IMR-90 (cell line): Measurements from ENCODE around the gene C16orf74. TPM values are rescaled to one million over a fixed set of nuclear protein-coding genes. Genes with fewer than 3 reads are reported as not detected.

Experiments
- ATAC-seq: fragments of 200-7000 bp; cut with Tn5 transposase; 2 replicates; pipeline ENCODE4 v1.9.1; 2020; ENCODE audit warnings: low read depth, mild to moderate bottlenecking, moderate library complexity
- BruUV-seq: library from RNA; stranded (reverse); fragments of 400-500 nt; replicated peaks from 2 replicates; lab custom pipeline; 2021; lab: Mats Ljungman, UMichigan
- CTCF ChIA-PET: fragments of 300-600 bp; formaldehyde crosslinking; extraction: SDS; loops from one replicate; lab custom pipeline; 2021; ENCODE audit warnings: antibody characterized with exemption; lab: Yijun Ruan, JAX
- POLR2A ChIA-PET: fragments of 300-600 bp; sonication (Branson Sonifier 250); formaldehyde crosslinking; loops from one replicate; lab custom pipeline; 2022; ENCODE audit warnings: antibody characterized with exemption; ENCODE audit not compliant: unreplicated experiment; lab: Charles Lee
- DNase-seq: peaks from one replicate; pipeline ENCODE4 v3.0.0; 2013
- H2AFZ ChIP-seq: replicated peaks from 2 replicates; pipeline ENCODE3; 2013; ENCODE audit warnings: low read length, mild to moderate bottlenecking; ENCODE audit not compliant: poor library complexity
- H2AK5ac ChIP-seq: 2 replicates; pipeline ENCODE4 v1.6.1; 2013; ENCODE audit warnings: low read depth, low read length, inconsistent platforms
- H2AK9ac ChIP-seq: replicated peaks from 2 replicates; pipeline ENCODE3; 2013; ENCODE audit warnings: mild to moderate bottlenecking, low read depth, low read length, moderate library complexity; ENCODE audit not compliant: poor library complexity
- H2BK120ac ChIP-seq: 2 replicates; pipeline ENCODE4 v1.6.1; 2013; ENCODE audit warnings: low read depth, low read length, inconsistent platforms
- H2BK15ac ChIP-seq: 3 replicates; pipeline ENCODE4 v1.6.1; 2013; ENCODE audit warnings: low read depth, low read length, inconsistent platforms
- H2BK20ac ChIP-seq: 2 replicates; pipeline ENCODE4 v1.6.1; 2013; ENCODE audit warnings: low read depth, mild to moderate bottlenecking, inconsistent platforms, low read length, moderate library complexity
- H2BK5ac ChIP-seq: 2 replicates; pipeline ENCODE4 v1.6.1; 2013; ENCODE audit warnings: mild to moderate bottlenecking, low read depth, low read length, inconsistent platforms; ENCODE audit not compliant: poor library complexity, severe bottlenecking
- H3K14ac ChIP-seq: replicated peaks from 2 replicates; pipeline ENCODE4 v1.6.1; 2013; ENCODE audit warnings: low read depth, low read length, inconsistent platforms
- H3K18ac ChIP-seq: 2 replicates; pipeline ENCODE4 v1.6.1; 2013; ENCODE audit warnings: low read depth, low read length, control low read depth
- H3K23ac ChIP-seq: 2 replicates; pipeline ENCODE4 v1.6.1; 2013; ENCODE audit warnings: low read depth, low read length, inconsistent platforms
- H3K27ac ChIP-seq: 2 replicates; pipeline ENCODE4 v1.5.1; 2013; ENCODE audit warnings: mild to moderate bottlenecking, control low read depth, low read length; ENCODE audit not compliant: insufficient read depth
- H3K27me3 ChIP-seq: 2 replicates; pipeline ENCODE4 v1.6.1; 2013; ENCODE audit warnings: low read length; ENCODE audit not compliant: control insufficient read depth, insufficient read depth
- H3K36me3 ChIP-seq: 2 replicates; pipeline ENCODE4 v1.6.1; 2013; ENCODE audit warnings: low read length, mixed read lengths; ENCODE audit not compliant: control insufficient read depth, insufficient read depth
- H3K4ac ChIP-seq: 2 replicates; pipeline ENCODE4 v1.6.1; 2013; ENCODE audit warnings: low read depth, low read length, inconsistent platforms
- H3K4me1 ChIP-seq: 2 replicates; pipeline ENCODE4 v1.6.1; 2013; ENCODE audit warnings: low read length, mixed read lengths; ENCODE audit not compliant: control insufficient read depth, insufficient read depth
- H3K4me2 ChIP-seq: 2 replicates; pipeline ENCODE4 v1.6.1; 2013; ENCODE audit warnings: low read depth, mild to moderate bottlenecking, control low read depth, low read length, moderate library complexity
- H3K4me3 ChIP-seq: 2 replicates; pipeline ENCODE4 v1.5.1; 2013; ENCODE audit warnings: low read depth, mild to moderate bottlenecking, control low read depth, low read length, moderate library complexity; ENCODE audit not compliant: insufficient read depth
- H3K56ac ChIP-seq: 2 replicates; pipeline ENCODE4 v1.6.1; 2013; ENCODE audit warnings: low read length, inconsistent platforms; ENCODE audit not compliant: insufficient read depth; ENCODE audit errors: extremely low read depth
- H3K79me1 ChIP-seq, 2 experiments: 2 replicates each; pipeline ENCODE4 v1.6.1; 2013; ENCODE audit warnings: low read length in 2 of 2, inconsistent platforms in 1 of 2, low read depth in 1 of 2
- H3K9ac ChIP-seq: 2 replicates; pipeline ENCODE4 v1.6.1; 2013; ENCODE audit warnings: low read depth, low read length, control low read depth
- H3K9me1 ChIP-seq: 2 replicates; pipeline ENCODE4 v1.6.1; 2013; ENCODE audit warnings: low read length, inconsistent platforms; ENCODE audit not compliant: insufficient read depth
- H3K9me3 ChIP-seq: 2 replicates; pipeline ENCODE4 v1.6.1; 2013; ENCODE audit warnings: low read length; ENCODE audit not compliant: control insufficient read depth, insufficient read depth
- H4K20me1 ChIP-seq: 2 replicates; pipeline ENCODE4 v1.6.1; 2013; ENCODE audit warnings: low read length, inconsistent platforms; ENCODE audit not compliant: insufficient read depth
- H4K5ac ChIP-seq: 2 replicates; pipeline ENCODE4 v1.6.1; 2013; ENCODE audit warnings: mild to moderate bottlenecking, low read depth, low read length, control low read depth
- H4K8ac ChIP-seq, 2 experiments: 2 replicates each; pipeline ENCODE4 v1.6.1; 2013; ENCODE audit warnings: low read depth in 2 of 2, low read length in 2 of 2, control low read depth in 1 of 2, inconsistent platforms in 1 of 2
- H4K91ac ChIP-seq: 2 replicates; pipeline ENCODE4 v1.6.1; 2013; ENCODE audit warnings: low read depth, low read length, inconsistent platforms; ENCODE audit not compliant: insufficient read depth
- CEBPB ChIP-seq: IDR thresholded peaks from 2 replicates; pipeline ENCODE4 v1.6.1; 2012; ENCODE audit warnings: low read depth, low read length, improper control_type of control experiment
- CHD1 ChIP-seq: IDR thresholded peaks from 2 replicates; pipeline ENCODE4 v1.6.1; 2012; ENCODE audit warnings: low read depth, low read length, improper control_type of control experiment
- FOS ChIP-seq: fragments of 150-350 bp; IDR thresholded peaks from 2 replicates; pipeline ENCODE4 v1.6.1; 2016; ENCODE audit warnings: low read depth, low read length
- MAFK ChIP-seq: IDR thresholded peaks from 2 replicates; pipeline ENCODE4 v1.6.1; 2012; ENCODE audit warnings: low read depth, low read length, improper control_type of control experiment
- MAZ ChIP-seq: IDR thresholded peaks from 2 replicates; pipeline ENCODE4 v1.6.1; 2012; ENCODE audit warnings: low read depth, mild to moderate bottlenecking, low read length, improper control_type of control experiment, moderate library complexity, borderline replicate concordance
- MXI1 ChIP-seq: IDR thresholded peaks from 2 replicates; pipeline ENCODE4 v1.6.1; 2012; ENCODE audit warnings: low read depth, mild to moderate bottlenecking, low read length, moderate library complexity, borderline replicate concordance
- NFE2L2 ChIP-seq: fragments of 150-350 bp; IDR thresholded peaks from 2 replicates; pipeline ENCODE4 v1.6.1; 2016; ENCODE audit warnings: low read depth, mild to moderate bottlenecking, low read length
- POLR2A ChIP-seq: IDR thresholded peaks from 2 replicates; pipeline ENCODE4 v1.6.1; 2012; ENCODE audit warnings: mild to moderate bottlenecking, low read depth, low read length
- RAD21 ChIP-seq: IDR thresholded peaks from 2 replicates; pipeline ENCODE4 v1.6.1; 2012; ENCODE audit warnings: low read length, improper control_type of control experiment
- RCOR1 ChIP-seq: IDR thresholded peaks from 2 replicates; pipeline ENCODE4 v1.6.1; 2012; ENCODE audit warnings: mild to moderate bottlenecking, low read length, improper control_type of control experiment; ENCODE audit not compliant: insufficient replicate concordance
- SMC3 ChIP-seq: fragments of 150-350 bp; IDR thresholded peaks from 2 replicates; pipeline ENCODE4 v1.6.1; 2016; ENCODE audit warnings: low read depth, mild to moderate bottlenecking, antibody characterized with exemption, low read length, moderate library complexity
- WGBS, 2 experiments: methylation state at CpG; one replicate each; pipeline versions ENCODE4 v1.1.5 to v1.1.7; 2013; ENCODE audit warnings: missing lambda C conversion rate in 2 of 2; ENCODE audit not compliant: insufficient read length in 1 of 2; ENCODE audit errors: extremely low coverage in 2 of 2; 5-methylcytosine and 5-hydroxymethylcytosine counted together
- dilution Hi-C: fragments of 300-500 bp; cut with HindIII; formaldehyde crosslinking; loops from one replicate; pipeline ENCODE4 v1.14.3; 2018; ENCODE audit warnings: low sequenced_read_pairs; ENCODE audit not compliant: unreplicated experiment
- in situ Hi-C: fragments of 300-500 bp; cut with MboI; formaldehyde crosslinking; loops from 3 replicates; pipeline ENCODE4 v1.14.3; 2019; ENCODE audit warnings: low sequenced_read_pairs, inconsistent platforms, mixed read lengths
- intact Hi-C: fragments of 100-400 bp; cut with micrococcal nuclease; formaldehyde crosslinking; loops from 2 replicates; pipeline ENCODE4 v1.10.0; 2022
- polyA plus RNA-seq, 3 experiments: library from polyadenylated mRNA; depleted of rRNA; stranded (reverse); fragments of >200 nt; gene quantifications; 2 replicates each; pipeline ENCODE4 v1.2.3, GENCODE V29; 2012; ENCODE audit warnings: low replicate concordance in 1 of 3
- total RNA-seq: library from RNA; depleted of rRNA; stranded (reverse); fragments of >200 nt; gene quantifications from 2 replicates; pipeline ENCODE4 v1.2.3, GENCODE V29; 2012
- TF ChIP-seq, protein P1 (sequence below): conservative IDR thresholded peaks from 2 replicates; pipeline ENCODE4 v1.5.1; 2012; ENCODE audit warnings: mild to moderate bottlenecking, low read depth, low read length, improper control_type of control experiment
- TF ChIP-seq, protein P2 (sequence below): fragments of 150-350 bp; IDR thresholded peaks from 2 replicates; pipeline ENCODE4 v1.6.1; 2017; ENCODE audit warnings: mild to moderate bottlenecking, antibody characterized with exemption, low read length, low read depth
- TF ChIP-seq, protein P3 (sequence below): fragments of 150-350 bp; IDR thresholded peaks from 2 replicates; pipeline ENCODE4 v1.6.1; 2016; ENCODE audit warnings: low read depth, mild to moderate bottlenecking, low read length, moderate library complexity, borderline replicate concordance

The C16orf74 gene
- total and polyA plus RNA-seq, 2 of the 4 experiments (the other 2 are of a cell fraction), result 4.5 to 12.2 TPM

DNA sequence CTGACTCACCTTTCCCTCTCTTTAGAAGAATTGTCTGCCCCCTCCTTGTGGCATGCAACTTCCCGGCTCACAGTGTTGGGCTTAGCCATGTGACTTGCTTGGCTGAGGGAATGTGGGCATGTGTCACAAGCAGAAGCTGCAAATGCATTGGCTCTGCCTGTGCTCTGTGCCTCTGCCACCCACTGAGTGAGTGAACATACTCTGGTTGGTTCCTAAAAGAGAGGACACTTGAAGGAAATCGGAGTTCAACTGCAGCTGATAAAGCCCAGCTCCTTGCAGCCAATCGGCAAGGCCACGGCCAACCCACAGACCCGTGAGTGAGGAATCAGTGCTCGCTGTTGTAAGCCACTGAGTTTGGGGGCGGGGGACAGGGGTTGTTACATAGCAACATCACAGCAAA, 51.3 kb downstream of the C16orf74 start:
- 19% methylated on average over 2 of the region's 7 CpGs; no CpG with 5 or more reads in 1 of the 2 experiments for WGBS, 2 experiments
- H4K91ac ChIP-seq, result no peak overlapping the region

More for the DNA sequence above, 51.3 kb downstream of the C16orf74 start:
- intact Hi-C loops, result no loop called here
- no peak overlapping the region for H3K9ac ChIP-seq
- CTCF ChIA-PET, result interaction anchor here (0.5 kb wide), 1 partner anchor 12 kb away, joined by 3 read pairs; no protein-coding TSS in a partner anchor
- H3K4me3 ChIP-seq, result no peak overlapping the region
- H3K18ac ChIP-seq, result no peak overlapping the region
- H2BK5ac ChIP-seq, result no peak overlapping the region
- BruUV-seq, result no TSS peak
- H4K8ac ChIP-seq, result no peak overlapping the region
- H3K56ac ChIP-seq, result no peak overlapping the region
- no peaks in the 10 kb centered on the region for H3K9me1 ChIP-seq
- H2AK9ac ChIP-seq, result no peak overlapping the region
- H3K4me1 ChIP-seq, result 0 out of 2 replicates have a peak, but pooled peaks cover 3% of the 10 kb centered on the region
- DNase-seq (peak; percentile 75), ATAC-seq (peak; percentile 93)
- H2BK20ac ChIP-seq, result no peak overlapping the region
- no peak overlapping the region for H2AK5ac ChIP-seq
- H2BK15ac ChIP-seq, result no peak overlapping the region
- peaks cover 2% of the 10 kb centered on the region for H3K36me3 ChIP-seq
- H4K5ac ChIP-seq, result no peak overlapping the region
- POLR2A ChIA-PET, result no interaction called here
- H3K27ac ChIP-seq, result no peak overlapping the region
- H2BK120ac ChIP-seq, result no peak overlapping the region
- H3K14ac ChIP-seq, result no peak overlapping the region
- H2AFZ ChIP-seq, result peak overlapping the region; percentile 83
- dilution Hi-C loops, result no loop called here
- H3K27me3 ChIP-seq, result peaks cover 28% of the 10 kb centered on the region
- H3K4me2 ChIP-seq, result no peak overlapping the region
- no peak for TF ChIP-seq NFE2L2
- no peak for TF ChIP-seq MAZ
- no peak for TF ChIP-seq CHD1
- no peak for TF ChIP-seq SMC3
- TF ChIP-seq, protein P1, sequence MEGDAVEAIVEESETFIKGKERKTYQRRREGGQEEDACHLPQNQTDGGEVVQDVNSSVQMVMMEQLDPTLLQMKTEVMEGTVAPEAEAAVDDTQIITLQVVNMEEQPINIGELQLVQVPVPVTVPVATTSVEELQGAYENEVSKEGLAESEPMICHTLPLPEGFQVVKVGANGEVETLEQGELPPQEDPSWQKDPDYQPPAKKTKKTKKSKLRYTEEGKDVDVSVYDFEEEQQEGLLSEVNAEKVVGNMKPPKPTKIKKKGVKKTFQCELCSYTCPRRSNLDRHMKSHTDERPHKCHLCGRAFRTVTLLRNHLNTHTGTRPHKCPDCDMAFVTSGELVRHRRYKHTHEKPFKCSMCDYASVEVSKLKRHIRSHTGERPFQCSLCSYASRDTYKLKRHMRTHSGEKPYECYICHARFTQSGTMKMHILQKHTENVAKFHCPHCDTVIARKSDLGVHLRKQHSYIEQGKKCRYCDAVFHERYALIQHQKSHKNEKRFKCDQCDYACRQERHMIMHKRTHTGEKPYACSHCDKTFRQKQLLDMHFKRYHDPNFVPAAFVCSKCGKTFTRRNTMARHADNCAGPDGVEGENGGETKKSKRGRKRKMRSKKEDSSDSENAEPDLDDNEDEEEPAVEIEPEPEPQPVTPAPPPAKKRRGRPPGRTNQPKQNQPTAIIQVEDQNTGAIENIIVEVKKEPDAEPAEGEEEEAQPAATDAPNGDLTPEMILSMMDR, result no peak
- no peak for TF ChIP-seq MXI1
- no peak for TF ChIP-seq RCOR1
- TF ChIP-seq, protein P2, sequence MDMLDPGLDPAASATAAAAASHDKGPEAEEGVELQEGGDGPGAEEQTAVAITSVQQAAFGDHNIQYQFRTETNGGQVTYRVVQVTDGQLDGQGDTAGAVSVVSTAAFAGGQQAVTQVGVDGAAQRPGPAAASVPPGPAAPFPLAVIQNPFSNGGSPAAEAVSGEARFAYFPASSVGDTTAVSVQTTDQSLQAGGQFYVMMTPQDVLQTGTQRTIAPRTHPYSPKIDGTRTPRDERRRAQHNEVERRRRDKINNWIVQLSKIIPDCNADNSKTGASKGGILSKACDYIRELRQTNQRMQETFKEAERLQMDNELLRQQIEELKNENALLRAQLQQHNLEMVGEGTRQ, result peak; percentile 86
- 0 out of 2 replicates have a peak, but pooled peaks have one; percentile 2 for TF ChIP-seq CEBPB
- no peak for TF ChIP-seq MAFK
- no peak for TF ChIP-seq POLR2A
- TF ChIP-seq, protein P3, sequence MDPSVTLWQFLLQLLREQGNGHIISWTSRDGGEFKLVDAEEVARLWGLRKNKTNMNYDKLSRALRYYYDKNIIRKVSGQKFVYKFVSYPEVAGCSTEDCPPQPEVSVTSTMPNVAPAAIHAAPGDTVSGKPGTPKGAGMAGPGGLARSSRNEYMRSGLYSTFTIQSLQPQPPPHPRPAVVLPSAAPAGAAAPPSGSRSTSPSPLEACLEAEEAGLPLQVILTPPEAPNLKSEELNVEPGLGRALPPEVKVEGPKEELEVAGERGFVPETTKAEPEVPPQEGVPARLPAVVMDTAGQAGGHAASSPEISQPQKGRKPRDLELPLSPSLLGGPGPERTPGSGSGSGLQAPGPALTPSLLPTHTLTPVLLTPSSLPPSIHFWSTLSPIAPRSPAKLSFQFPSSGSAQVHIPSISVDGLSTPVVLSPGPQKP, result no peak
- no peak for TF ChIP-seq RAD21
- TF ChIP-seq FOS, result no peak
- H3K4ac ChIP-seq, result no peak overlapping the region
- no peaks in the 10 kb centered on the region for H3K79me1 ChIP-seq
- in situ Hi-C loops, result no loop called here
- peaks cover 2% of the 10 kb centered on the region; the same call in 1 of the 2 replicates for H3K9me3 ChIP-seq
- no peaks in the 10 kb centered on the region; the same call in 1 of the 2 replicates for H4K20me1 ChIP-seq
- H3K23ac ChIP-seq, result no peak overlapping the region
